MG63 (cell line): Measurements from ENCODE around the gene SNX7. TPM values are rescaled to one million over a fixed set of nuclear protein-coding genes. Genes with fewer than 3 reads are reported as not detected.

ENCODE experiments used
- DNase-seq: peaks from one replicate; pipeline ENCODE4 v3.0.0-alpha.2; 2020
- H3K27me3 ChIP-seq: fragments of 250-450 bp; sonication (Bioruptor Pico); 2 replicates; pipeline ENCODE4 v1.5.1; 2020; ENCODE audit warnings: mild to moderate bottlenecking, moderate library complexity
- H3K36me3 ChIP-seq: fragments of 250-450 bp; sonication (Bioruptor Pico); 2 replicates; pipeline ENCODE4 v1.5.1; 2020; ENCODE audit warnings: mild to moderate bottlenecking, moderate library complexity
- H3K4me3 ChIP-seq: fragments of 250-450 bp; sonication (Bioruptor Pico); 2 replicates; pipeline ENCODE4 v1.5.1; 2020; ENCODE audit warnings: mild to moderate bottlenecking, moderate library complexity
- H3K9me3 ChIP-seq: fragments of 250-450 bp; sonication (Bioruptor Pico); 2 replicates; pipeline ENCODE4 v1.5.1; 2020; ENCODE audit warnings: mild to moderate bottlenecking, moderate library complexity
- total RNA-seq: library from RNA; depleted of rRNA; stranded (reverse); fragments of >200 nt; shearing (Covaris generic); gene quantifications from 2 replicates; pipeline ENCODE4 v1.2.3, GENCODE V29; 2014; ENCODE audit warnings: low replicate concordance

Gene SNX7
- total RNA-seq, 1 experiment from 2014 or later = 120 TPM

GRCh38 chr1:98793136-98793535 lies 131.6 kb downstream of the SNX7 start:
- no peak for DNase-seq
- Histone ChIP-seq H3K9me3 (no peaks in the 10 kb centered on the region), H3K27me3 (no peaks in the 10 kb centered on the region), H3K4me3 (no peak overlapping the region), H3K36me3 (no peaks in the 10 kb centered on the region)

GRCh38 chr1:98794196-98794886 lies 132.8 kb downstream of the SNX7 start:
- no peak overlapping the region for H3K4me3 ChIP-seq
- H3K36me3 ChIP-seq = no peaks in the 10 kb centered on the region
- no peaks in the 10 kb centered on the region for H3K9me3 ChIP-seq
- no peaks in the 10 kb centered on the region for H3K27me3 ChIP-seq
- DNase-seq = peak; percentile 19

- H3K9me3 ChIP-seq = no peaks in the 10 kb centered on the region
- no peaks in the 10 kb centered on the region for H3K27me3 ChIP-seq
- H3K4me3 ChIP-seq = no peak overlapping the region
- no peak for DNase-seq
- H3K36me3 ChIP-seq = no peaks in the 10 kb centered on the region
Observed at GRCh38 chr1:98796049-98796448, 134.5 kb downstream of the SNX7 start.

GRCh38 chr1:98797506-98797905 lies 136.0 kb downstream of the SNX7 start:
- Histone ChIP-seq H3K27me3 (no peaks in the 10 kb centered on the region), H3K4me3 (no peak overlapping the region), H3K36me3 (no peaks in the 10 kb centered on the region)

More at GRCh38 chr1:98797506-98797905, 136.0 kb downstream of the SNX7 start:
- no peak for DNase-seq
- H3K9me3 ChIP-seq = no peaks in the 10 kb centered on the region
